Spleen (tissue), 11 donors: ENCODE measurements around the gene CYP2E1. TPM values are rescaled to one million over a fixed set of nuclear protein-coding genes. Genes with fewer than 3 reads are reported as not detected.

ENCODE experiments used
- DNase-seq: peaks from one replicate; pipeline ENCODE4 v3.0.0-alpha.2; 2020
- H3K27ac ChIP-seq, 8 donors: fragments of 200-600 bp; sonication (generic) in 7 of 8; 1 replicate in 4 of 8; 2 replicates in 4 of 8; pipeline versions ENCODE4 v1.5.0 to v1.8.0; 2016 to 2021; ENCODE audit warnings: inconsistent platforms in 4 of 8, mild to moderate bottlenecking in 4 of 8, moderate library complexity in 1 of 8
- H3K27me3 ChIP-seq, 7 donors: fragments of 200-600 bp; sonication (generic) in 6 of 7; replicated peaks in 1 of 7; 1 replicate in 4 of 7; 2 replicates in 3 of 7; pipeline versions ENCODE4 v1.5.0 to v1.8.0; 2016 to 2021; ENCODE audit warnings: inconsistent platforms in 3 of 7, mild to moderate bottlenecking in 1 of 7
- H3K36me3 ChIP-seq, 6 donors: fragments of 200-600 bp; sonication (generic) in 5 of 6; 1 replicate in 4 of 6; 2 replicates in 2 of 6; pipeline versions ENCODE4 v1.5.0 to v1.8.0; 2016 to 2021; ENCODE audit warnings: inconsistent platforms in 2 of 6
- H3K4me1 ChIP-seq, 6 donors: fragments of 200-600 bp; sonication (generic) in 5 of 6; 1 replicate in 3 of 6; 2 replicates in 3 of 6; pipeline versions ENCODE4 v1.5.0 to v1.8.0; 2016 to 2021; ENCODE audit warnings: inconsistent platforms in 3 of 6
- H3K4me3 ChIP-seq, 8 donors: fragments of 200-600 bp; sonication (generic) in 7 of 8; 1 replicate in 4 of 8; 2 replicates in 4 of 8; pipeline versions ENCODE4 v1.5.0 to v1.8.0; 2016 to 2021; ENCODE audit warnings: inconsistent platforms in 4 of 8, mild to moderate bottlenecking in 4 of 8, moderate library complexity in 2 of 8
- H3K9me3 ChIP-seq, 8 donors: fragments of 200-600 bp; sonication (generic) in 7 of 8; 1 replicate in 4 of 8; 2 replicates in 4 of 8; pipeline versions ENCODE4 v1.5.0 to v1.8.0; 2016 to 2021; ENCODE audit warnings: inconsistent platforms in 4 of 8
- POLR2A ChIP-seq, 3 donors: fragments of 450-650 bp; IDR thresholded peaks; one replicate each; pipeline ENCODE4 v1.5.1; 2017; ENCODE audit warnings: antibody characterized with exemption in 3 of 3, mild to moderate bottlenecking in 1 of 3
- POLR2AphosphoS5 ChIP-seq, 3 donors: sonication (generic); formaldehyde crosslinking; IDR thresholded peaks; one replicate each; pipeline ENCODE4 v1.5.1; 2017; ENCODE audit warnings: antibody characterized with exemption in 3 of 3
- WGBS, 5 donors: extraction: QIAGEN DNeasy Blood & Tissue Kit in 3 of 5; methylation state at CpG; one replicate each; pipeline versions ENCODE4 v1.1.5 to v1.1.7; 2013 to 2018; 5-methylcytosine and 5-hydroxymethylcytosine counted together
- intact Hi-C: fragments of 100-400 bp; cut with DNase I; formaldehyde crosslinking; loops from one replicate; pipeline ENCODE4 v1.15.0; 2023; ENCODE audit warnings: low total_unique reads
- polyA plus RNA-seq, 3 donors: library from polyadenylated mRNA; stranded (reverse); fragments of 200-250 nt; gene quantifications; one replicate each; pipeline ENCODE4 v1.2.1, GENCODE V29; 2013
- total RNA-seq, 7 donors: library from RNA; depleted of rRNA in 3 of 7; stranded (reverse); fragments of >200 nt in 3 of 7; fragmentation: NEBNext Ultra II Directional in 4 of 7; extraction: Animal tissue kit (Norgen Biotek cat#: 25700) in 4 of 7; gene quantifications; one replicate each; pipeline versions ENCODE4 v1.1.0 to v1.2.1, GENCODE V29; 2016 to 2021
- TF ChIP-seq, protein P1 (sequence below), 11 experiments: fragments of 200-600 bp in 7 of 11; fragments of 450-650 bp in 4 of 11; sonication (generic) in 4 of 11; IDR thresholded peaks in 8 of 11; conservative IDR thresholded peaks in 3 of 11; 1 replicate in 7 of 11; 2 replicates in 4 of 11; pipeline versions ENCODE4 v1.4.0 to v1.8.0; 2016 to 2021; ENCODE audit warnings: antibody characterized with exemption in 11 of 11, inconsistent platforms in 4 of 11, mild to moderate bottlenecking in 1 of 11
- donor health status: healthy with polysubstance abuse.
- donor health status: DM: no; HTN: no; CAD: no; lungs with moderate emphysema.
- donor health status: DM: no; HTN: no; CAD: no.
- donor health status: Bipolar disorder and iron deficiency.
- donor health status: healthy.
- donor health status: DM: no; HTN: no; CAD: no.
- donor health status: DM: yes; HTN: yes; CAD: no.

CYP2E1 gene
- total and polyA plus RNA-seq, 10 donors = 0.61 to 4.0 (median 1.5) TPM

DNA sequence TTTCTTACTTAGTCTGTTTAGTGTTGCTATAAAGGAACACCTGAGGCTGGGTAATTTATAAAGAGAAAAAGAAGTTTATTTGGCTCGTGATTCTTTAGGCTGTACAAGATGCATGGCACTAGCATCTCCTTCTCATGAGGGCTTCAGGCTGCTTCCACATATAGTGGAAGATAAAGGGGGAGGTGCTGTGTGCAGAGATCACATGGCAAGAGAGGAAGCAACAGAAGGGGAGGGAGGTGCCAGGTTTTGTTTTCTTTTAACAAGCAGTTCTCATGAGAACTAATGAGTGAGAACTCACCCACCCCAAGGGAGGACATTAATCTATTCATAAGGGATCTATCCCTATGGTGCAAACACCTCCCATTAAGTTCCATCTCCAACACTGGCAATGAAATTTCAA is 17.3 kb downstream of the CYP2E1 start:
- Histone ChIP-seq H3K4me1 (no peaks in the 10 kb centered on the region), H3K9me3 (peaks cover 0 to 36% (median 26%) of the 10 kb centered on the region in 8 donors), H3K36me3 (no peaks in the 10 kb centered on the region), H3K27me3 (peaks cover 0 to 14% (median 3%) of the 10 kb centered on the region in 7 donors), H3K4me3 (no peak overlapping the region), H3K27ac (no peak overlapping the region)
- DNase-seq = no peak
- intact Hi-C loops = no loop called here
- TF ChIP-seq POLR2A (IDR thresholded peaks at IDR 0.05) (no peak), POLR2AphosphoS5 (IDR thresholded peaks at IDR 0.05) (no peak)
- TF ChIP-seq, protein P1, sequence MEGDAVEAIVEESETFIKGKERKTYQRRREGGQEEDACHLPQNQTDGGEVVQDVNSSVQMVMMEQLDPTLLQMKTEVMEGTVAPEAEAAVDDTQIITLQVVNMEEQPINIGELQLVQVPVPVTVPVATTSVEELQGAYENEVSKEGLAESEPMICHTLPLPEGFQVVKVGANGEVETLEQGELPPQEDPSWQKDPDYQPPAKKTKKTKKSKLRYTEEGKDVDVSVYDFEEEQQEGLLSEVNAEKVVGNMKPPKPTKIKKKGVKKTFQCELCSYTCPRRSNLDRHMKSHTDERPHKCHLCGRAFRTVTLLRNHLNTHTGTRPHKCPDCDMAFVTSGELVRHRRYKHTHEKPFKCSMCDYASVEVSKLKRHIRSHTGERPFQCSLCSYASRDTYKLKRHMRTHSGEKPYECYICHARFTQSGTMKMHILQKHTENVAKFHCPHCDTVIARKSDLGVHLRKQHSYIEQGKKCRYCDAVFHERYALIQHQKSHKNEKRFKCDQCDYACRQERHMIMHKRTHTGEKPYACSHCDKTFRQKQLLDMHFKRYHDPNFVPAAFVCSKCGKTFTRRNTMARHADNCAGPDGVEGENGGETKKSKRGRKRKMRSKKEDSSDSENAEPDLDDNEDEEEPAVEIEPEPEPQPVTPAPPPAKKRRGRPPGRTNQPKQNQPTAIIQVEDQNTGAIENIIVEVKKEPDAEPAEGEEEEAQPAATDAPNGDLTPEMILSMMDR (IDR thresholded peaks at IDR 0.05 in 8 of 11, conservative IDR thresholded peaks at IDR 0.05 in 3 of 11) = no peak
- WGBS, 5 donors = 63 to 70% (median 64%) methylated on average over 1 of the region's 1 CpG

DNA sequence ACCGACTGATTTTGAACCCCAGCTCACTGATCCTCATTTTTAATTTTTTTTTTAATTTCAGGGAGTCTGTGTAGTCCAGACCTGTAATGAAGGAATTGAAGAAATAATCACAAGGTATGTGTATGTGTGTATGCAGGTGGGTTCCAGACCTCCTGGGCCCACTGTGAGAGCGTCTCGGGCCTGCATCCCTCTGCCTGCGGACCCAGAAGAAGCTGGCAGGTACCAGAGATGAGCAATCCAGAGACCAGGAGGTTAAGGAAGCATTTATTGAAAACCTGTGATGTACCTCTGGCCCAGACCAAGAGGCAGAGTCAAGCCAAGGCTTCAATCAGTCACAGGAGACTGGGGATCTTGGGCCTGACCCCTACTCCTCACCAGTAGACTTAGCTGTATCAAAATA is 27.4 kb downstream of the CYP2E1 start:
- Histone ChIP-seq H3K4me1 (no peaks in the 10 kb centered on the region), H3K36me3 (peaks cover 0 to 25% (median 0%) of the 10 kb centered on the region in 6 donors), H3K9me3 (peaks cover 0 to 9% (median 2%) of the 10 kb centered on the region in 8 donors), H3K4me3 (no peak overlapping the region), H3K27ac (no peak overlapping the region), H3K27me3 (peaks cover 0 to 23% (median 0%) of the 10 kb centered on the region in 7 donors)
- WGBS, 5 donors = 80 to 94% (median 90%) methylated on average over 4 of the region's 4 CpGs
- DNase-seq = no peak
- intact Hi-C loops = no loop called here
- no peak for TF ChIP-seq POLR2A (IDR thresholded peaks at IDR 0.05)
- TF ChIP-seq, protein P1 (IDR thresholded peaks at IDR 0.05 in 8 of 11, conservative IDR thresholded peaks at IDR 0.05 in 3 of 11) = no peak
- no peak for TF ChIP-seq POLR2AphosphoS5 (IDR thresholded peaks at IDR 0.05)

DNA sequence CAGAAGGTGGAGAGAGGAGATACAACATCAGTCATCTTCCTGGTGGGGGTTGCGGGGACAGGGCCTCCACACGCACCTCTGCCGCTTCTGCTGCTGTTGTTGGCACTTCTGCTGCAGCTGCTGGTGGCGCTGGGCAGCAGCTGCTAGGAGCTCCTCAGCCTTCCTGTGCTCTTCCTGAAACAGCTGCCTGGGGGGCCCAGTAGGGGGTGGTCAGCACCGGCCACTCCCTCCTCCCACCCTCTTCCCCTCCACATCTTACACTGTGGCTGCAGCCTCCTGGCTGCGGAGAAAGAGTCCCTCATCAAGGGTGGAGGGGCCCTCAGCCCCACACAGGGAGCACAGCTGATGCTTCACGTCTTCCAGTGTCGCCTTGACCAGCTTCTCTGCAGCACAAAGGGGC is 28.4 kb downstream of the CYP2E1 start:
- H3K4me3 ChIP-seq = no peak overlapping the region
- no peak overlapping the region for H3K27ac ChIP-seq
- H3K4me1 ChIP-seq = no peaks in the 10 kb centered on the region
- DNase-seq = no peak
- WGBS, 5 donors = 45 to 59% (median 57%) methylated on average over 8 of the region's 8 CpGs
- no peaks in the 10 kb centered on the region for H3K9me3 ChIP-seq
- TF ChIP-seq, protein P1 (IDR thresholded peaks at IDR 0.05 in 8 of 11, conservative IDR thresholded peaks at IDR 0.05 in 3 of 11) = no peak
- TF ChIP-seq POLR2A (IDR thresholded peaks at IDR 0.05) (no peak), POLR2AphosphoS5 (IDR thresholded peaks at IDR 0.05) (no peak)
- H3K27me3 ChIP-seq = peaks cover 0 to 18% (median 0%) of the 10 kb centered on the region in 7 donors
- intact Hi-C loops = no loop called here
- peaks cover 0 to 27% (median 0%) of the 10 kb centered on the region in 6 donors for H3K36me3 ChIP-seq

DNA sequence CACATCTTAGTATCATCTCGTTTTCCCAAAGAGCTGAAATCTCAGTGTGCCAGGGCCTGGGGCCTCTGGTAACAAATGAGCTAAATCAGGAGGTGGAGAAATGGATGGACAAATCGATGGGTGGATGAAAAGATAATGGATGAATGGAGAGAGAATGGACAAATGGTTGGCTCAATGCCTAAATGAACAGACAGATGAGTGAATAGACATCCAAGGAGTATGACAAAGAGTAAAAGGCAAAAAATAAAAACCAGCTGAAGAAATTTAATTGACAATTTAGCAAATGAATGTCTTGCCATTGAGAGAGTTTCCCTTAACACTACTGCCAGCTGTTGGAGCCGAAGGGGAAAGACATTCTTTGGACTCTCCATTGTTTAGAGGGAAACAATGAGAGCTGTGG is 30.2 kb downstream of the CYP2E1 start:
- TF ChIP-seq POLR2A (IDR thresholded peaks at IDR 0.05) = no peak
- TF ChIP-seq, protein P1 (IDR thresholded peaks at IDR 0.05 in 8 of 11, conservative IDR thresholded peaks at IDR 0.05 in 3 of 11) = no peak
- TF ChIP-seq POLR2AphosphoS5 (IDR thresholded peaks at IDR 0.05) = no peak
- intact Hi-C loops = no loop called here
- peaks cover 0 to 18% (median 0%) of the 10 kb centered on the region in 7 donors for H3K27me3 ChIP-seq
- no peaks in the 10 kb centered on the region for H3K9me3 ChIP-seq
- 36 to 67% (median 49%) methylated on average over 3 of the region's 3 CpGs for whole genome bisulfite sequencing, 5 donors
- no peak for DNase-seq
- H3K4me1 ChIP-seq = no peaks in the 10 kb centered on the region
- H3K36me3 ChIP-seq = peaks cover 0 to 27% (median 0%) of the 10 kb centered on the region in 6 donors
- no peak overlapping the region for H3K27ac ChIP-seq
- no peak overlapping the region for H3K4me3 ChIP-seq
